BLaER1 (cell line): ENCODE data around the gene SH3TC1.
A peak's percentile ranks its signal among the peaks of the same experiment; 100 is the strongest.

ENCODE experiments used
- H3K27ac ChIP-seq: shearing (Covaris generic); formaldehyde crosslinking; 2 replicates; pipeline ENCODE4 v1.8.1; 2022
- H3K27me3 ChIP-seq: shearing (Covaris generic); formaldehyde crosslinking; 2 replicates; pipeline ENCODE4 v1.8.1; 2022
- H3K36me3 ChIP-seq: shearing (Covaris generic); formaldehyde crosslinking; 2 replicates; pipeline ENCODE4 v1.8.1; 2022
- H3K4me1 ChIP-seq: shearing (Covaris generic); formaldehyde crosslinking; 2 replicates; pipeline ENCODE4 v1.8.1; 2022
- H3K4me2 ChIP-seq: shearing (Covaris generic); formaldehyde crosslinking; 2 replicates; pipeline ENCODE4 v1.8.1; 2022
- H3K4me3 ChIP-seq: shearing (Covaris generic); formaldehyde crosslinking; 2 replicates; pipeline ENCODE4 v1.8.1; 2022
- H3K9ac ChIP-seq: shearing (Covaris generic); formaldehyde crosslinking; 2 replicates; pipeline ENCODE4 v1.8.1; 2022
- H3K9me3 ChIP-seq: shearing (Covaris generic); formaldehyde crosslinking; 2 replicates; pipeline ENCODE4 v1.8.1; 2022
- H4K20me1 ChIP-seq: shearing (Covaris generic); formaldehyde crosslinking; 2 replicates; pipeline ENCODE4 v1.8.1; 2022
- Cebpa-rat ChIP-seq: shearing (Covaris generic); IDR thresholded peaks from 2 replicates; pipeline ENCODE4 v1.8.1; 2022

The SH3TC1 gene

GRCh38 chr4:8264106-8264505 is 65.0 kb downstream of the SH3TC1 start:
- Histone ChIP-seq H3K27ac (no peak overlapping the region), H3K4me3 (no peak overlapping the region), H3K9me3 (no peaks in the 10 kb centered on the region), H3K27me3 (no peaks in the 10 kb centered on the region), H3K4me2 (peak overlapping the region; percentile 91), H3K36me3 (no peaks in the 10 kb centered on the region), H3K9ac (no peak overlapping the region), H4K20me1 (no peaks in the 10 kb centered on the region), H3K4me1 (peaks cover 100% of the 10 kb centered on the region)
- no peak for TF ChIP-seq Cebpa-rat

GRCh38 chr4:8265171-8265929 is 66.3 kb downstream of the SH3TC1 start:
- no peaks in the 10 kb centered on the region for H3K9me3 ChIP-seq
- H3K4me3 ChIP-seq, result no peak overlapping the region
- 0 out of 2 replicates have a peak overlapping the region, but pooled peaks have one; percentile 15 for H3K9ac ChIP-seq
- no peaks in the 10 kb centered on the region for H3K36me3 ChIP-seq
- no peak for TF ChIP-seq Cebpa-rat
- H3K4me2 ChIP-seq, result peak overlapping the region; percentile 91
- H3K27me3 ChIP-seq, result peaks cover 4% of the 10 kb centered on the region; the same call in 1 of the 2 replicates
- H3K27ac ChIP-seq, result peak overlapping the region; percentile 23; the same call in 1 of the 2 replicates
- H3K4me1 ChIP-seq, result peaks cover 92% of the 10 kb centered on the region
- peaks cover 6% of the 10 kb centered on the region for H4K20me1 ChIP-seq

- peaks cover 13% of the 10 kb centered on the region for H4K20me1 ChIP-seq
- H3K9ac ChIP-seq, result no peak overlapping the region
- H3K4me1 ChIP-seq, result peaks cover 85% of the 10 kb centered on the region
- 0 out of 2 replicates have a peak overlapping the region, but pooled peaks have one; percentile 23 for H3K27ac ChIP-seq
- H3K4me2 ChIP-seq, result peak overlapping the region; percentile 97
- 0 out of 2 replicates have a peak, but pooled peaks cover under 1% of the 10 kb centered on the region for H3K36me3 ChIP-seq
- peaks cover 4% of the 10 kb centered on the region; the same call in 1 of the 2 replicates for H3K27me3 ChIP-seq
- no peak for TF ChIP-seq Cebpa-rat
- no peaks in the 10 kb centered on the region for H3K9me3 ChIP-seq
- no peak overlapping the region for H3K4me3 ChIP-seq
Measured at GRCh38 chr4:8266088-8266487, 67.0 kb downstream of the SH3TC1 start.

GRCh38 chr4:8266508-8266907 is 67.4 kb downstream of the SH3TC1 start:
- Histone ChIP-seq H3K4me2 (peak overlapping the region; percentile 97), H3K36me3 (peaks cover 4% of the 10 kb centered on the region), H3K27me3 (peaks cover 4% of the 10 kb centered on the region; the same call in 1 of the 2 replicates), H3K4me3 (no peak overlapping the region), H4K20me1 (peaks cover 17% of the 10 kb centered on the region), H3K4me1 (peaks cover 81% of the 10 kb centered on the region), H3K9ac (no peak overlapping the region), H3K9me3 (no peaks in the 10 kb centered on the region), H3K27ac (peak overlapping the region; percentile 23; the same call in 1 of the 2 replicates)
- no peak for TF ChIP-seq Cebpa-rat

GRCh38 chr4:8267077-8267476 is 68.0 kb downstream of the SH3TC1 start:
- Histone ChIP-seq H3K4me3 (no peak overlapping the region), H3K4me2 (peak overlapping the region; percentile 97), H3K9ac (no peak overlapping the region), H3K36me3 (peaks cover 10% of the 10 kb centered on the region), H3K27me3 (peaks cover 4% of the 10 kb centered on the region; the same call in 1 of the 2 replicates), H3K9me3 (no peaks in the 10 kb centered on the region), H4K20me1 (peaks cover 23% of the 10 kb centered on the region), H3K27ac (0 out of 2 replicates have a peak overlapping the region, but pooled peaks have one; percentile 23), H3K4me1 (peaks cover 78% of the 10 kb centered on the region)
- TF ChIP-seq Cebpa-rat, result no peak

- H3K36me3 ChIP-seq, result peaks cover 20% of the 10 kb centered on the region
- no peak overlapping the region for H3K4me3 ChIP-seq
- H4K20me1 ChIP-seq, result peaks cover 34% of the 10 kb centered on the region
- peaks cover 4% of the 10 kb centered on the region; the same call in 1 of the 2 replicates for H3K27me3 ChIP-seq
- peak overlapping the region; percentile 97 for H3K4me2 ChIP-seq
- TF ChIP-seq Cebpa-rat, result no peak
- H3K9me3 ChIP-seq, result no peaks in the 10 kb centered on the region
- no peak overlapping the region for H3K9ac ChIP-seq
- no peak overlapping the region for H3K27ac ChIP-seq
- peaks cover 78% of the 10 kb centered on the region for H3K4me1 ChIP-seq
Measured at GRCh38 chr4:8268211-8268610, 69.1 kb downstream of the SH3TC1 start.

- Histone ChIP-seq H3K4me2 (peak overlapping the region; percentile 97), H3K9me3 (no peaks in the 10 kb centered on the region), H3K4me3 (peak overlapping the region; percentile 97), H3K27me3 (peaks cover 4% of the 10 kb centered on the region; the same call in 1 of the 2 replicates), H3K4me1 (peaks cover 77% of the 10 kb centered on the region), H3K27ac (peak overlapping the region; percentile 97), H4K20me1 (peaks cover 41% of the 10 kb centered on the region), H3K36me3 (peaks cover 25% of the 10 kb centered on the region), H3K9ac (peak overlapping the region; percentile 98)
- TF ChIP-seq Cebpa-rat, result no peak
Measured at GRCh38 chr4:8268901-8269534, 69.9 kb downstream of the SH3TC1 start.

GRCh38 chr4:8269535-8270417 is 70.7 kb downstream of the SH3TC1 start, which contains the start of gene HTRA3:
Gene HTRA3 (plus strand): TSS chr4:8269754. CDS start chr4:8269969, 215 bp downstream.
- Histone ChIP-seq H3K9me3 (no peaks in the 10 kb centered on the region), H3K4me1 (peaks cover 77% of the 10 kb centered on the region), H3K4me2 (peak within 1 kb of the TSS; percentile 97), H3K9ac (peak within 1 kb of the TSS; percentile 98), H3K27me3 (peaks cover 4% of the 10 kb centered on the region; the same call in 1 of the 2 replicates), H3K36me3 (peaks cover 31% of the 10 kb centered on the region), H3K27ac (peak within 1 kb of the TSS; percentile 97), H4K20me1 (peaks cover 49% of the 10 kb centered on the region), H3K4me3 (peak within 1 kb of the TSS; percentile 97)
- TF ChIP-seq Cebpa-rat, result no peak

GRCh38 chr4:8270418-8270771 is 71.3 kb downstream of the SH3TC1 start:
- Histone ChIP-seq H3K4me3 (peak overlapping the region; percentile 97), H3K9me3 (no peaks in the 10 kb centered on the region), H3K36me3 (peaks cover 37% of the 10 kb centered on the region), H3K27me3 (peaks cover 4% of the 10 kb centered on the region; the same call in 1 of the 2 replicates), H3K9ac (peak overlapping the region; percentile 98), H3K4me1 (peaks cover 77% of the 10 kb centered on the region), H3K4me2 (peak overlapping the region; percentile 97), H3K27ac (peak overlapping the region; percentile 97), H4K20me1 (peaks cover 55% of the 10 kb centered on the region)
- no peak for TF ChIP-seq Cebpa-rat
